ENCODE data around the gene SEMA3C.

The SEMA3C gene

DNA sequence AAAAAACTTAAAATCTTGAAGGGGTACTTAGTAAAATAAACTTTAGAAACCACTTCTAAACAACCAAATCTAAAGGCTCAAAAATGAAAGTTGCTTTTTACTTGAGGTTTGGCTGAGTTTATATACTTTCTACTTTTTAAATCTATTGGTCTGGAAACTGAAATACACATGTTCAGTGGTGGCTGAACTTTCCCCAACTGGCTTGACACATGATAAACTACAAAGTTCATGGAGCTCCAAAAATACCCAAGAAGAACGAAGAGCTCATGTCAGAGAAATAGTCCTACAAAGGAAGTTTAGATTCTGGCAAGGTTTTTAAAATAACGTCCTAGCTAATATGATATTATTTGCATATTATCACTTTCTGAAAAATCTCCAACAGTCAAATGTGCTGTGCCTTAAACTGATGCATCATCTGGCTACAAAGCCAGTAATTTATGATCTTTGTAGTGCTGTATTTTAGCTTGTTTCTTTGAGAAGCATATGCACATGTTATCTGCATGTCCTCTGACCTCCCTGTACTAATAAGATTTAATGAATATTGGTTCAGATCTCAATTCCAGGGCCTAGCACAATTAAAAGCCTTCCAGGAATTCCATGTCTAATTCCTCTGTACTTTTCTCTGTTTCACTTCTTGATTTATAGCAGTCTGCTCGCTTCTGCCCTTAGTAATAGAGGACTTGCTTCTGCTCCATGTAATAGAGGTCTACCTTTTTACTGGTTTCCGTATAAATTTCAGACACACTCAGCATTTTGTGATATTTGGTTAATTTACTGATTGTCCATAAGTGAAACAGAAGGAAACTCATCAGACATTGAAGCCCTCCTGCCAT is 28.2 kb downstream of the SEMA3C start:
- Histone ChIP-seq H3K27ac (replicated peaks) (no peak overlapping the region), H3K4me3 (replicated peaks; ENCODE audit: insufficient read depth, low read length) (no peak overlapping the region), H3K27me3 (ENCODE audit: insufficient read depth, poor library complexity, severe bottlenecking) (no peaks in the 10 kb centered on the region)
- no peak for DNase-seq (ENCODE audit: low read depth in 1 of 2, low spot score in 1 of 2)
- no peak for TF ChIP-seq POLR2AphosphoS5 (IDR thresholded peaks at IDR 0.05; ENCODE audit: low read depth)
- no peak for TF ChIP-seq GABPA (IDR thresholded peaks at IDR 0.05; ENCODE audit: low read depth)
- no peak for TF ChIP-seq REST (IDR thresholded peaks at IDR 0.05; ENCODE audit: insufficient replicate concordance, low read depth)
- TF ChIP-seq CTCF (IDR thresholded peaks at IDR 0.05; ENCODE audit: insufficient read depth, low read length): no peak
- no peak for TF ChIP-seq SPI1 (IDR thresholded peaks at IDR 0.05; ENCODE audit: borderline replicate concordance, low read depth)

DNA sequence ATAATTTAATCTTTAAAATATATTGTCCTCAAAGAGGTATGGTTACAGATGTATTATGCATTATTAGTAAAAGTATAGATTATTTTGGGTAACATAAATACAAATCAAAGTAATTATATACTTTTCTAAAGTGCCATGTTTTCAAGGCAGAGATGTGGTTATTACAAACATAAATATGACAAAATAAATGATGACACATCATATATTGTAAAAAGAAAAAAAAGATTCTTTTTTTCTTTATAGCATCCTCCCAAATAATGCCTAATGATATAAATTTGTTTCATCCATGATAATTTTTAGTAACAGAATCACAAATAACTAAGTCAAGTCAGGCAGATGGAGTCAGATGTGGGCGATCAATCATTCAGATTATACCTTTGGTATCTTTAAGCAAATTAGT is 29.3 kb downstream of the SEMA3C start:
- Histone ChIP-seq H3K27ac (replicated peaks) (no peak overlapping the region), H3K4me3 (replicated peaks; ENCODE audit: insufficient read depth, low read length) (no peak overlapping the region), H3K27me3 (ENCODE audit: insufficient read depth, poor library complexity, severe bottlenecking) (no peaks in the 10 kb centered on the region)
- no peak for TF ChIP-seq SPI1 (IDR thresholded peaks at IDR 0.05; ENCODE audit: borderline replicate concordance, low read depth)
- TF ChIP-seq CTCF (IDR thresholded peaks at IDR 0.05; ENCODE audit: insufficient read depth, low read length): no peak
- TF ChIP-seq GABPA (IDR thresholded peaks at IDR 0.05; ENCODE audit: low read depth): no peak
- no peak for TF ChIP-seq POLR2AphosphoS5 (IDR thresholded peaks at IDR 0.05; ENCODE audit: low read depth)
- no peak for TF ChIP-seq REST (IDR thresholded peaks at IDR 0.05; ENCODE audit: insufficient replicate concordance, low read depth)
- DNase-seq (ENCODE audit: low read depth in 1 of 2, low spot score in 1 of 2): no peak

DNA sequence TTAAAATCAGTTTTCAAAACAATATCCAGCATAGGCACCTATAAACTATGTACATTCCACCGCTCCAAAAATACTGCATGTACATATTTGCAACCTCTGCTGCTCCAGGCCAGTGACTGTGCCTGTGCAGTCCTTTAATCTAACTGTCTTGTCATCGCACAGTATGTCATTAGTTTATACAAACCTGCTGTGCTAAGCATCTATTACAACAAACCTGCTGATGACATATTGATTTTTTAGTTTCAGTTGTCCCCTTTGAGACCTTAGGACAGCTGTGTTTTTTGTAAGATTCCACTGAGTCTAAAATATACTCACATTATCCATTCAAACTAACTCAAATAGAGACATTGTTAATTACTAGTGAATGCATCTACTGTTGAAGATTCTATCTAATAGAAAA is 33.1 kb downstream of the SEMA3C start:
- TF ChIP-seq POLR2AphosphoS5 (IDR thresholded peaks at IDR 0.05; ENCODE audit: low read depth): no peak
- TF ChIP-seq REST (IDR thresholded peaks at IDR 0.05; ENCODE audit: insufficient replicate concordance, low read depth): no peak
- TF ChIP-seq SPI1 (IDR thresholded peaks at IDR 0.05; ENCODE audit: borderline replicate concordance, low read depth): no peak
- TF ChIP-seq CTCF (IDR thresholded peaks at IDR 0.05; ENCODE audit: insufficient read depth, low read length): no peak
- TF ChIP-seq GABPA (IDR thresholded peaks at IDR 0.05; ENCODE audit: low read depth): no peak
- Histone ChIP-seq H3K27ac (replicated peaks) (no peak overlapping the region), H3K4me3 (replicated peaks; ENCODE audit: insufficient read depth, low read length) (no peak overlapping the region), H3K27me3 (ENCODE audit: insufficient read depth, poor library complexity, severe bottlenecking) (no peaks in the 10 kb centered on the region)
- no peak for DNase-seq (ENCODE audit: low read depth in 1 of 2, low spot score in 1 of 2)
